Cardiac fibroblast (primary cell): ENCODE measurements around the gene ZBTB9.

Experiments
- DNase-seq, 2 donors: peaks; one replicate each; pipeline versions ENCODE4 v3.0.0 to v3.0.0-alpha.2; 2010; ENCODE audit warnings: low read depth in 2 of 2
- H3K4me3 ChIP-seq, 2 donors: replicated peaks in 1 of 2; 1 replicate in 1 of 2; 2 replicates in 1 of 2; pipeline ENCODE4 v1.5.1; 2011; ENCODE audit warnings: low read depth in 2 of 2, low read length in 2 of 2, mild to moderate bottlenecking in 2 of 2, moderate library complexity in 1 of 2
- TF ChIP-seq, protein P1 (sequence below): IDR thresholded peaks from one replicate; pipeline ENCODE4 v1.5.1; 2011; ENCODE audit warnings: low read depth, mild to moderate bottlenecking, low read length, inconsistent platforms

The ZBTB9 gene

DNA sequence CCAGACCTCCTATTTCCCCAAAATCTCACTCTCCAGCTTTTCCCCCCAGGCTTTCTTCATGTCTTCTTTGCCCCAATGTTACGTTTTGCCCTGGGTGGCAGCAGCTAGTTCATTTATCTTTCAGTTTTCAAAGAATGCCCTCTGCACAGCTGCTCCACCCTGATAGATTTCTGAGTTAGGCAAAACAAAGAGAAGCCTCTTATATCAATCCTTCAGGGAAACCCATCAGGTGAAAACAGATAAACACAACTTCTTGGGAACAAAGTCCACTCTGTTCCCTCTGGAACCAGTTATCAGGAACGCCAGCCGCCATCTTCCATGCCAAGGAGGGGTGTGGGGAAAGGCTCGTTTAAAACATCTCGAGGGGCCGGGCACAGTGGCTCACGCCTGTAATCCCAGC is 34.0 kb downstream of the ZBTB9 start:
- no peak for DNase-seq
- TF ChIP-seq, protein P1, sequence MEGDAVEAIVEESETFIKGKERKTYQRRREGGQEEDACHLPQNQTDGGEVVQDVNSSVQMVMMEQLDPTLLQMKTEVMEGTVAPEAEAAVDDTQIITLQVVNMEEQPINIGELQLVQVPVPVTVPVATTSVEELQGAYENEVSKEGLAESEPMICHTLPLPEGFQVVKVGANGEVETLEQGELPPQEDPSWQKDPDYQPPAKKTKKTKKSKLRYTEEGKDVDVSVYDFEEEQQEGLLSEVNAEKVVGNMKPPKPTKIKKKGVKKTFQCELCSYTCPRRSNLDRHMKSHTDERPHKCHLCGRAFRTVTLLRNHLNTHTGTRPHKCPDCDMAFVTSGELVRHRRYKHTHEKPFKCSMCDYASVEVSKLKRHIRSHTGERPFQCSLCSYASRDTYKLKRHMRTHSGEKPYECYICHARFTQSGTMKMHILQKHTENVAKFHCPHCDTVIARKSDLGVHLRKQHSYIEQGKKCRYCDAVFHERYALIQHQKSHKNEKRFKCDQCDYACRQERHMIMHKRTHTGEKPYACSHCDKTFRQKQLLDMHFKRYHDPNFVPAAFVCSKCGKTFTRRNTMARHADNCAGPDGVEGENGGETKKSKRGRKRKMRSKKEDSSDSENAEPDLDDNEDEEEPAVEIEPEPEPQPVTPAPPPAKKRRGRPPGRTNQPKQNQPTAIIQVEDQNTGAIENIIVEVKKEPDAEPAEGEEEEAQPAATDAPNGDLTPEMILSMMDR = no peak
- H3K4me3 ChIP-seq = no peak overlapping the region

DNA sequence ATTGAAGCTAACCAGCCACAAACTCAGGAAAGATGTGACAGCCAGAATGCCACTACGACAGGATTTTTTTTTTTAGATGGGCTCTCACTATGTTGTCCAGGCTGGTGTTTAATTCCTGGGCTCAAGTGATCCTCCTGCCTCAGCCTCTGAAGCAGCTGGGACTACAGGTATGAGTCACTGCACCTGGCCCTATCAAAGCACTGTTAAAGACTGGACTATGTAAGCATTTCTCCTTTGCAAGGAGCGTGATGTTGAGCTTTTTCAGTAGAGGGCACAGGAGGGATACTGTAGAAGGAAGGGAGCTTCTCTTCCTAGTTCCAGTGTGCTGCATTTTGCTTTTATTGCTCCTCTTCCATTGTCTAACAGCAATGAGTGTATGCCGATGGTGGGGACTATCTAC is 35.8 kb downstream of the ZBTB9 start:
- TF ChIP-seq, protein P1 = no peak
- H3K4me3 ChIP-seq = no peak overlapping the region
- DNase-seq = no peak

DNA sequence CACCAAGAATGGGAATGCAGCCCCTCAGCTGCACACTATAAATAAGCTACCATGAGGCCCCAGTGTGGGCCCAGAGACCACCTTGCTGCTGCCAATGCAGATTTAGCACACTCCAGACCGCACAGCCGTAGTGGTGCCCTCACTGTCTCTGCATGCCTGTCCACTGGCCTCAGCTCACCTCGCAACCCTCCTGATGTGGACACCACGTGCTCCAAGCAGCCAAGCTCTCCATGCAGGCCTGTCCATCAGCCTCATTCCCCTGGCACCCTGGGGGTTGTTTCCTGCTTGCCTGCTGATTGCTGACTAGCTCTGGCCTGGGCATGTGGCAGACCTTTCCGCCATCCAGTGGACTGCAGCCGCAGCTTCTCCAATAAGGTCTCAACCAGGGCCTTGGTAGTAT is 36.2 kb downstream of the ZBTB9 start:
- DNase-seq = no peak
- TF ChIP-seq, protein P1 = no peak
- H3K4me3 ChIP-seq = no peak overlapping the region

DNA sequence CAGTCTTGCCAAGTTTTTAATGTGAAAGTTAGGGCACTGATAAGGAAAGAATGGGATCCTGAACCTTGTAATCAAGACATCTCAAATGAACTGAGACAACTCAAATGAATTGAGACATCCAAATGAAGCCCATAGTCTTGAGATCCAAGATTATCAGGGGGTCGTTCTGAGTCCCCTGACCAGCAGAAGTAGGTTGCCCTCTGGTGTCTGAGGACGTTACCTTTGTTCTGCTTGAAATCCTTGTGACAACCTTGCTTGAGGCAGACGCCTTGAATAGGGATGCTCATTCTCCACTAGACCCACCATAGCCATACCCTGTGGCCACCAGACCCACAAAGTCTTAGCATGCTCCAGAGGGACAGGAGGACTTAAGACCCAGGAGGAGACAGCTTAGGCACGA is 37.7 kb downstream of the ZBTB9 start:
- no peak for DNase-seq
- TF ChIP-seq, protein P1 = no peak
- H3K4me3 ChIP-seq = no peak overlapping the region

DNA sequence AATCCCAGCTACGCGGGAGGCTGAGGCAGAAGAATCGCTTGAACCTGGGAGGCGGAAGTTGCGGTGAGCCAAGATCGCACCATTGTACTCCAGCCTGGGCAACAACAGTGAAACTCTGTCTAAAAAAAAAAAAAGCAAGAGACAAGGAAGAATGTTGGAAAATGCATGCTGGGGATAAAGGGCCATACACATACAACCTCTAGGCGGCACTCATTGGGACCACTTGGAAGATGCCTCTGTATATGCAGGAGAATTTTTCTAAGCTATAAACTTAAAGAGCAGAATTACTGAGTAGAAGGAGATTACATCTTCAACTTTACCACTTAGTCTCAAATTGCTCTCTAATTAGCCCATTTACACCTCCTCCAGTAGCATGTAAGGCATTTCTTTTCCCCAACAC is 42.8 kb downstream of the ZBTB9 start:
- DNase-seq = no peak
- no peak overlapping the region for H3K4me3 ChIP-seq
- TF ChIP-seq, protein P1 = no peak

DNA sequence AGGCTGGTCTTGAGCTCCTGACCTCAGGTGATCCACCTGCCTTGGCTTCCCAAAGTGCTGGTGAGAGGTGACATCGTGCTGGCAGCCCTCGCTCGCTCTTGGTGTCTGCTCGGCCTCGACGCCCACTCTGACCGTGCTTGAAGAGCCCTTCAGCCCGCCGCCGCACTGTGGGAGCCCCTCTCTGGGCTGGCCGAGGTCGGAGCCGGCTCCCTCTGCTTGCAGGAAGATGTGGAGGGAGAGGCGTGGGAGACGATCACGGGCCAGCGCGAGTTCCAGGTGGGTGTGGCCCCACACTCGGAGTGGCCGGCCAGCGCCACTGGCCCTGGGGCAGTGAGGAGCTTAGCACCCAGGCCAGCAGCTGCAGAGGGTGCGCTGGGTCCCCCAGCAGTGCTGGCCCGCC is 48.1 kb downstream of the ZBTB9 start:
- no peak for DNase-seq
- no peak overlapping the region for H3K4me3 ChIP-seq
- TF ChIP-seq, protein P1 = no peak

DNA sequence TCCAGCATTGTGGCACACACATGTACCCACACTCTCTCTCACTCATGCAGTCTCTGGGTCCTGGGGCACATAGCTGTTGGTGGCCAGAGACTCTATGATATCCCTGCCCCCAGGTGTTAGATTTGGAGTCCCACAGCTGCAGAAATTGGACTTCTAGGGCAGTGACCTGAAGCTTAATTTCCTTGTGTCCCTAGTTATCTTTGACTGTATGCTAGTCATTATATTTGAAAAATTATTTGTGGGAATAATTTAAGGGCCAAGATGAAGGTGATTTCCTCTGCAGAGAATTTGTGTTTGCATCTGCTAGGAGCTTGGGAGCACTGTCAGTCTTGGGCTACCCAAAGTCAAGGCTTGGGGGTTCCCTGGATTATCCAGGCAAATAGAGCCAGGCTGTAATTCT is 50.1 kb downstream of the ZBTB9 start:
- DNase-seq = no peak
- no peak overlapping the region for H3K4me3 ChIP-seq
- TF ChIP-seq, protein P1 = no peak
